NB4 (cell line): Measurements from ENCODE around the gene IFT25.

Source experiments
- POLR2A ChIP-seq: IDR thresholded peaks from 2 replicates; pipeline ENCODE4 v1.6.1; 2011; ENCODE audit warnings: mild to moderate bottlenecking; ENCODE audit not compliant: insufficient read length; ENCODE audit errors: extremely low read depth
- TF ChIP-seq, protein P1 (sequence below): IDR thresholded peaks from one replicate; pipeline ENCODE4 v1.5.1; 2012; ENCODE audit warnings: low read depth, low read length

DNA sequence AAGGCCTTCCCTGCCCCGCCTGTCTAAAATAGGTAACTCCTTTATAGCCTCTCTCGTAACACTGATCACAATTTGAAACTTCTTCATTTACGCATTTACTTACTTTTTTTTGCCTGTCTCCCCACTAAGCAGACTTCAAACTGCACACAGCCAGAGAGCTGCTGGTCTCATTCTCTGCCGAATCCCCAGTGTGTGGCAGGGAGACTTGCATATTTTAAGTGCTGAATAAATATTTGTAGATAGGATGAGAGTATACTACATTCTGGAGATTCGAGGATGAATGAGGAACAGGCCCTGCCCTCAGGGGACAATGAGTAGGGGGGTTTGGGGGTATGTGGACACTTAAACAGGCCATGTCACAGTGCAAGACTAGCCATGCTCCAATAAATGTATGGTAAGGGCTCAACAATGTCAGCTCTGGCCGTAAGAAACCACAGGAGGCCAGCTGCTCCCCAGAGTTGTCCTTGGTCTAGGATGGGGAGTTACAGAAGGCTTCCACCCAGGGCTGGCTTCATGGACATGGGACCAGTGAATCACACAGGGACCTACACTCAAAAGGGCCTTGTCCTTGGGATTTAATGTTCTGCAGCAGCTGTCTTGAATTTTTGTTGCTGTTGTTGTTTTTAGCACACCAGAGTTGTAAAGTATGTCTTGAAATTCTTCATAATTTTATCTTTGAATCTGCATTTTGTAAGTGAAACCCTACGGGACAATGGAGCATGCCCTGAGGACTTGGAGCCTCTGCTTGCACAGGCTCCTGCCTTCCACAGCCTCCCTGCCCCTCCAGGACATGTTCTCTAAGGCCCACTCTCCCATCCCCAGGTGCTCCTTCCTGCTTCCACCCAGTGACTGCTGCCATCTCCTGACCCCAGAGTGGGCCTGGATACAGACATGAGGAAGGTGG is 43.0 kb downstream of the IFT25 start:
- TF ChIP-seq, protein P1, sequence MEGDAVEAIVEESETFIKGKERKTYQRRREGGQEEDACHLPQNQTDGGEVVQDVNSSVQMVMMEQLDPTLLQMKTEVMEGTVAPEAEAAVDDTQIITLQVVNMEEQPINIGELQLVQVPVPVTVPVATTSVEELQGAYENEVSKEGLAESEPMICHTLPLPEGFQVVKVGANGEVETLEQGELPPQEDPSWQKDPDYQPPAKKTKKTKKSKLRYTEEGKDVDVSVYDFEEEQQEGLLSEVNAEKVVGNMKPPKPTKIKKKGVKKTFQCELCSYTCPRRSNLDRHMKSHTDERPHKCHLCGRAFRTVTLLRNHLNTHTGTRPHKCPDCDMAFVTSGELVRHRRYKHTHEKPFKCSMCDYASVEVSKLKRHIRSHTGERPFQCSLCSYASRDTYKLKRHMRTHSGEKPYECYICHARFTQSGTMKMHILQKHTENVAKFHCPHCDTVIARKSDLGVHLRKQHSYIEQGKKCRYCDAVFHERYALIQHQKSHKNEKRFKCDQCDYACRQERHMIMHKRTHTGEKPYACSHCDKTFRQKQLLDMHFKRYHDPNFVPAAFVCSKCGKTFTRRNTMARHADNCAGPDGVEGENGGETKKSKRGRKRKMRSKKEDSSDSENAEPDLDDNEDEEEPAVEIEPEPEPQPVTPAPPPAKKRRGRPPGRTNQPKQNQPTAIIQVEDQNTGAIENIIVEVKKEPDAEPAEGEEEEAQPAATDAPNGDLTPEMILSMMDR: no peak
- no peak for TF ChIP-seq POLR2A
